ENCODE data around the gene BRCC3. TPM values are rescaled to one million over a fixed set of nuclear protein-coding genes. Genes with fewer than 3 reads are reported as not detected.

Gene BRCC3
- total RNA-seq, 1 experiment from 2014 or later = 37.4 TPM

DNA sequence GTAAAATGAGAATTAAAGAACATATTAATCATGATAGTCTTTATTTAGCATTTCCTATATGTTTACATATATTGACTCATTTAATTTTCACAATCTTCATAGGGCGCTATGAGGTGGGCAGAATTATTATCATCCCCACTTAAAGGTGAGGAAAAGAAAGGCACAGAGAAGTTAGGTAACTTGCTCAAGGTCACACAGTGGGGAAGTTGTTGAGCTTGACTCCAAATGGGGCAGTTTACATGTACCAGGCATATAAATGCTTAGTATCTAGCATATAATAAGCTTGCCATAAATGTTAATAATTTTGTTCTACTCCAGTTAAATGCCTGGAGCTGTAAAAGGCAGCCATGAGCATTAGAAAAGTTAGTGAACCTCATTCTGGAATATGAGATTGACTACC is 1.9 kb upstream of the BRCC3 start:
- TF ChIP-seq, protein P1, sequence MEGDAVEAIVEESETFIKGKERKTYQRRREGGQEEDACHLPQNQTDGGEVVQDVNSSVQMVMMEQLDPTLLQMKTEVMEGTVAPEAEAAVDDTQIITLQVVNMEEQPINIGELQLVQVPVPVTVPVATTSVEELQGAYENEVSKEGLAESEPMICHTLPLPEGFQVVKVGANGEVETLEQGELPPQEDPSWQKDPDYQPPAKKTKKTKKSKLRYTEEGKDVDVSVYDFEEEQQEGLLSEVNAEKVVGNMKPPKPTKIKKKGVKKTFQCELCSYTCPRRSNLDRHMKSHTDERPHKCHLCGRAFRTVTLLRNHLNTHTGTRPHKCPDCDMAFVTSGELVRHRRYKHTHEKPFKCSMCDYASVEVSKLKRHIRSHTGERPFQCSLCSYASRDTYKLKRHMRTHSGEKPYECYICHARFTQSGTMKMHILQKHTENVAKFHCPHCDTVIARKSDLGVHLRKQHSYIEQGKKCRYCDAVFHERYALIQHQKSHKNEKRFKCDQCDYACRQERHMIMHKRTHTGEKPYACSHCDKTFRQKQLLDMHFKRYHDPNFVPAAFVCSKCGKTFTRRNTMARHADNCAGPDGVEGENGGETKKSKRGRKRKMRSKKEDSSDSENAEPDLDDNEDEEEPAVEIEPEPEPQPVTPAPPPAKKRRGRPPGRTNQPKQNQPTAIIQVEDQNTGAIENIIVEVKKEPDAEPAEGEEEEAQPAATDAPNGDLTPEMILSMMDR (IDR thresholded peaks at IDR 0.05) = no peak
- TF ChIP-seq POLR2AphosphoS5 (IDR thresholded peaks at IDR 0.05; ENCODE audit: low read depth, low read length) (no peak), SIN3A (IDR thresholded peaks at IDR 0.05; ENCODE audit: borderline replicate concordance, insufficient read depth, low read depth, low read length) (no peak), TCF7L2 (IDR thresholded peaks at IDR 0.05; ENCODE audit: low read depth, low read length) (no peak)
- TF ChIP-seq, protein P2, sequence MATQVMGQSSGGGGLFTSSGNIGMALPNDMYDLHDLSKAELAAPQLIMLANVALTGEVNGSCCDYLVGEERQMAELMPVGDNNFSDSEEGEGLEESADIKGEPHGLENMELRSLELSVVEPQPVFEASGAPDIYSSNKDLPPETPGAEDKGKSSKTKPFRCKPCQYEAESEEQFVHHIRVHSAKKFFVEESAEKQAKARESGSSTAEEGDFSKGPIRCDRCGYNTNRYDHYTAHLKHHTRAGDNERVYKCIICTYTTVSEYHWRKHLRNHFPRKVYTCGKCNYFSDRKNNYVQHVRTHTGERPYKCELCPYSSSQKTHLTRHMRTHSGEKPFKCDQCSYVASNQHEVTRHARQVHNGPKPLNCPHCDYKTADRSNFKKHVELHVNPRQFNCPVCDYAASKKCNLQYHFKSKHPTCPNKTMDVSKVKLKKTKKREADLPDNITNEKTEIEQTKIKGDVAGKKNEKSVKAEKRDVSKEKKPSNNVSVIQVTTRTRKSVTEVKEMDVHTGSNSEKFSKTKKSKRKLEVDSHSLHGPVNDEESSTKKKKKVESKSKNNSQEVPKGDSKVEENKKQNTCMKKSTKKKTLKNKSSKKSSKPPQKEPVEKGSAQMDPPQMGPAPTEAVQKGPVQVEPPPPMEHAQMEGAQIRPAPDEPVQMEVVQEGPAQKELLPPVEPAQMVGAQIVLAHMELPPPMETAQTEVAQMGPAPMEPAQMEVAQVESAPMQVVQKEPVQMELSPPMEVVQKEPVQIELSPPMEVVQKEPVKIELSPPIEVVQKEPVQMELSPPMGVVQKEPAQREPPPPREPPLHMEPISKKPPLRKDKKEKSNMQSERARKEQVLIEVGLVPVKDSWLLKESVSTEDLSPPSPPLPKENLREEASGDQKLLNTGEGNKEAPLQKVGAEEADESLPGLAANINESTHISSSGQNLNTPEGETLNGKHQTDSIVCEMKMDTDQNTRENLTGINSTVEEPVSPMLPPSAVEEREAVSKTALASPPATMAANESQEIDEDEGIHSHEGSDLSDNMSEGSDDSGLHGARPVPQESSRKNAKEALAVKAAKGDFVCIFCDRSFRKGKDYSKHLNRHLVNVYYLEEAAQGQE (IDR thresholded peaks at IDR 0.05; ENCODE audit: insufficient read depth in 1 of 2, low read depth in 2 of 2, low read length in 1 of 2) = no peak
- DNase-seq (ENCODE audit: low read depth, low spot score) (no peak), ATAC-seq (no peak)
- CTCF ChIA-PET = no interaction called here
- intact Hi-C loops (cut with micrococcal nuclease; ENCODE audit: unreplicated experiment) = no loop called here
- peaks cover 25% of the 10 kb centered on the region for H3K4me1 ChIP-seq (ENCODE audit: control insufficient read depth, insufficient read depth, low read length)
- H3K9me3 ChIP-seq (ENCODE audit: control insufficient read depth, insufficient read depth, low read depth, low read length) = no peaks in the 10 kb centered on the region
- H3K27me3 ChIP-seq (ENCODE audit: control insufficient read depth, insufficient read depth, low read length) = no peaks in the 10 kb centered on the region
- in situ Hi-C loops (cut with HindIII; ENCODE audit: low pct_unique_long_range_greater_than_20kb, low sequenced_read_pairs) = no loop called here
- peaks cover 5% of the 10 kb centered on the region; the same call in 1 of the 2 replicates for H3K36me3 ChIP-seq (ENCODE audit: control insufficient read depth, insufficient read depth, low read length)
- peak overlapping the region; percentile 85 to 95 for H3K4me3 ChIP-seq (ENCODE audit: low read depth in 2 of 2, low read length in 2 of 2)
- BruUV-seq (replicated peaks) = no TSS peak
- POLR2A ChIA-PET = no interaction called here
- H3K27ac ChIP-seq (ENCODE audit: low read length) = peak overlapping the region; percentile 98

DNA sequence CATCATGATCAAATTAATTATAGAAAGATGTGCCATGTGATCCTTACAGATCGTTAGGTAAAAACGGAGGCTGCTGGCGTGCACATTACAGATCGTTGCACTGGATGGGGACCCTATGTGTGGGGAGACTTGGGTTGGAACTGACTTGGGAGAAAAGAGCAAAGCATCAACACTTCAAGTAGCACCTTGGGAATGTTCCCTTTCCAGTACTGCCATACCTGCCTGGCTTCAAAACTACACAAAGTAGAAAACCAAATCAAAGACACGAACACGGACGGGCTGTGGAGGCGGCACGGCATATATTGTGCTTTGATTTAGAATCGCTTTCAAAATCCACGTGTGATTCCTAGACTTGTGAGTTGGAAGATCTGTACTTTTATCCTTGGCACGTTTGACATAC is 1.3 kb upstream of the BRCC3 start:
- H3K4me1 ChIP-seq (ENCODE audit: control insufficient read depth, insufficient read depth, low read length) = peaks cover 25% of the 10 kb centered on the region
- peaks cover 9% of the 10 kb centered on the region; the same call in 1 of the 2 replicates for H3K36me3 ChIP-seq (ENCODE audit: control insufficient read depth, insufficient read depth, low read length)
- peak overlapping the region; percentile 85 to 95 for H3K4me3 ChIP-seq (ENCODE audit: low read depth in 2 of 2, low read length in 2 of 2)
- in situ Hi-C loops (cut with HindIII; ENCODE audit: low pct_unique_long_range_greater_than_20kb, low sequenced_read_pairs) = no loop called here
- TF ChIP-seq, protein P2 (IDR thresholded peaks at IDR 0.05; ENCODE audit: insufficient read depth in 1 of 2, low read depth in 2 of 2, low read length in 1 of 2) = no peak
- TF ChIP-seq POLR2AphosphoS5 (IDR thresholded peaks at IDR 0.05; ENCODE audit: low read depth, low read length) (no peak), TCF7L2 (IDR thresholded peaks at IDR 0.05; ENCODE audit: low read depth, low read length) (no peak), SIN3A (IDR thresholded peaks at IDR 0.05; ENCODE audit: borderline replicate concordance, insufficient read depth, low read depth, low read length) (no peak)
- CTCF ChIA-PET = no interaction called here
- no peaks in the 10 kb centered on the region for H3K9me3 ChIP-seq (ENCODE audit: control insufficient read depth, insufficient read depth, low read depth, low read length)
- DNase-seq (ENCODE audit: low read depth, low spot score) (no peak), ATAC-seq (no peak)
- TSS peak; percentile 78 for BruUV-seq (replicated peaks)
- intact Hi-C loops (cut with micrococcal nuclease; ENCODE audit: unreplicated experiment) = no loop called here
- H3K27me3 ChIP-seq (ENCODE audit: control insufficient read depth, insufficient read depth, low read length) = no peaks in the 10 kb centered on the region
- POLR2A ChIA-PET = no interaction called here
- H3K27ac ChIP-seq (ENCODE audit: low read length) = peak overlapping the region; percentile 98
